ENCODE results near the gene MBL2. TPM values are rescaled to one million over a fixed set of nuclear protein-coding genes. Genes with fewer than 3 reads are reported as not detected.

The MBL2 gene
- total and polyA plus RNA-seq, 2 donors (not counting 1 experiment from before 2014, with no cell fraction given), result not detected

- H3K27ac ChIP-seq (ENCODE audit: low read length in 2 of 2), result no peak overlapping the region
- H3K4me1 Mint-ChIP-seq, result no peaks in the 10 kb centered on the region
- 90% methylated on average over 5 of the region's 5 CpGs for WGBS (ENCODE audit: insufficient coverage)
- H2AFZ ChIP-seq (ENCODE audit: insufficient read depth, low read depth, low read length, poor library complexity, severe bottlenecking), result no peak overlapping the region
- no peak overlapping the region for H3K4me3 Mint-ChIP-seq
- H3K9me3 Mint-ChIP-seq (ENCODE audit: insufficient read depth), result no peaks in the 10 kb centered on the region
- intact Hi-C loops (cut with micrococcal nuclease), result no loop called here
- no peaks in the 10 kb centered on the region for H3K79me2 ChIP-seq (ENCODE audit: control insufficient read depth, insufficient read depth, low read length)
- no peak overlapping the region for H3K4me3 ChIP-seq (ENCODE audit: control extremely low read depth in 1 of 5, extremely low read depth in 1 of 5, insufficient read depth in 1 of 5, low read depth in 2 of 5, low read length in 4 of 5)
- no peaks in the 10 kb centered on the region for H3K27me3 Mint-ChIP-seq
- ATAC-seq (ENCODE audit: low read depth), result no peak
- H3K27me3 ChIP-seq (replicated peaks in 1 of 4; ENCODE audit: control extremely low read depth in 1 of 4, control insufficient read depth in 3 of 4, insufficient read depth in 4 of 4, low read length in 3 of 4), result no peaks in the 10 kb centered on the region
- POLR2A ChIA-PET, result no interaction called here
- H4K20me1 ChIP-seq (ENCODE audit: control insufficient read depth, insufficient read depth, low read length, poor library complexity, severe bottlenecking), result no peaks in the 10 kb centered on the region
- H3K4me1 ChIP-seq (ENCODE audit: control insufficient read depth in 2 of 2, insufficient read depth in 2 of 2, low read length in 2 of 2), result no peaks in the 10 kb centered on the region
- no peak overlapping the region for H3K4me2 ChIP-seq (replicated peaks; ENCODE audit: low read depth, low read length, poor library complexity, severe bottlenecking)
- H3K27ac Mint-ChIP-seq, result no peak overlapping the region
- CTCF ChIA-PET, result no interaction called here
- H3K36me3 ChIP-seq (replicated peaks in 1 of 2; ENCODE audit: control extremely low read depth in 1 of 2, control insufficient read depth in 1 of 2, extremely low read depth in 1 of 2, insufficient read depth in 2 of 2, low read length in 1 of 2), result no peaks in the 10 kb centered on the region
- no peak for TF ChIP-seq EZH2 (IDR thresholded peaks at IDR 0.05; ENCODE audit: borderline replicate concordance, insufficient read depth, low read depth, low read length, poor library complexity, severe bottlenecking)
- TF ChIP-seq CTCF (IDR thresholded peaks at IDR 0.05), result no peak
- no peaks in the 10 kb centered on the region for H3K9me3 ChIP-seq (ENCODE audit: control extremely low read depth in 1 of 3, control insufficient read depth in 2 of 3, insufficient read depth in 1 of 3, low read length in 2 of 3)
- no peak overlapping the region for H3K9ac ChIP-seq (ENCODE audit: low read length)
- DNase-seq, result no peak
These were observed 10.5 kb downstream of the MBL2 start for GRCh38 chr10:52762088-52762487.

- CTCF ChIA-PET, result no interaction called here
- intact Hi-C loops (cut with micrococcal nuclease), result no loop called here
- DNase-seq (no peak), ATAC-seq (ENCODE audit: low read depth) (no peak)
- TF ChIP-seq EZH2 (IDR thresholded peaks at IDR 0.05; ENCODE audit: borderline replicate concordance, insufficient read depth, low read depth, low read length, poor library complexity, severe bottlenecking) (no peak), CTCF (IDR thresholded peaks at IDR 0.05) (no peak)
- Histone ChIP-seq H3K4me2 (replicated peaks; ENCODE audit: low read depth, low read length, poor library complexity, severe bottlenecking) (no peak overlapping the region), H3K27ac (ENCODE audit: low read length in 2 of 2) (no peak overlapping the region), H3K36me3 (replicated peaks in 1 of 2; ENCODE audit: control extremely low read depth in 1 of 2, control insufficient read depth in 1 of 2, extremely low read depth in 1 of 2, insufficient read depth in 2 of 2, low read length in 1 of 2) (no peaks in the 10 kb centered on the region), H3K27me3 (replicated peaks in 1 of 4; ENCODE audit: control extremely low read depth in 1 of 4, control insufficient read depth in 3 of 4, insufficient read depth in 4 of 4, low read length in 3 of 4) (no peaks in the 10 kb centered on the region), H4K20me1 (ENCODE audit: control insufficient read depth, insufficient read depth, low read length, poor library complexity, severe bottlenecking) (no peaks in the 10 kb centered on the region), H3K9ac (ENCODE audit: low read length) (no peak overlapping the region), H3K4me3 (ENCODE audit: control extremely low read depth in 1 of 5, extremely low read depth in 1 of 5, insufficient read depth in 1 of 5, low read depth in 2 of 5, low read length in 4 of 5) (no peak overlapping the region), H3K4me1 (ENCODE audit: control insufficient read depth in 2 of 2, insufficient read depth in 2 of 2, low read length in 2 of 2) (no peaks in the 10 kb centered on the region), H2AFZ (ENCODE audit: insufficient read depth, low read depth, low read length, poor library complexity, severe bottlenecking) (no peak overlapping the region), H3K79me2 (ENCODE audit: control insufficient read depth, insufficient read depth, low read length) (no peaks in the 10 kb centered on the region), H3K9me3 (ENCODE audit: control extremely low read depth in 1 of 3, control insufficient read depth in 2 of 3, insufficient read depth in 1 of 3, low read length in 2 of 3) (no peaks in the 10 kb centered on the region)
- no peaks in the 10 kb centered on the region for H3K4me1 Mint-ChIP-seq
- H3K9me3 Mint-ChIP-seq (ENCODE audit: insufficient read depth), result no peaks in the 10 kb centered on the region
- no CpG with 5 or more reads among the region's 3 CpGs for WGBS (ENCODE audit: insufficient coverage)
- no peaks in the 10 kb centered on the region for H3K27me3 Mint-ChIP-seq
- POLR2A ChIA-PET, result no interaction called here
- H3K4me3 Mint-ChIP-seq, result no peak overlapping the region
- H3K27ac Mint-ChIP-seq, result no peak overlapping the region
These were observed 13.4 kb downstream of the MBL2 start for GRCh38 chr10:52759154-52759553.

All from B cell (primary cell).